Measurements from ENCODE around the gene PIK3CA.

The PIK3CA gene

GRCh38 chr3:179289295-179289694 lies 141.1 kb downstream of the PIK3CA start:
- Histone ChIP-seq H3K27me3 (ENCODE audit: insufficient read depth, low read length, poor library complexity) (no peaks in the 10 kb centered on the region), H2AFZ (ENCODE audit: low read depth, low read length) (no peak overlapping the region), H3K4me2 (ENCODE audit: insufficient read depth, low read length) (no peak overlapping the region), H3K36me3 (ENCODE audit: insufficient read depth, low read length) (no peaks in the 10 kb centered on the region), H3K4me3 (ENCODE audit: low read depth in 1 of 2, low read length in 2 of 2) (no peak overlapping the region), H3K27ac (ENCODE audit: low read length) (no peak overlapping the region), H3K79me2 (ENCODE audit: insufficient read depth, low read length) (no peaks in the 10 kb centered on the region), H3K9me3 (ENCODE audit: insufficient read depth, low read length, severe bottlenecking) (no peaks in the 10 kb centered on the region), H3K4me1 (ENCODE audit: insufficient read depth, low read length) (no peaks in the 10 kb centered on the region), H4K20me1 (ENCODE audit: insufficient read depth, low read length) (no peaks in the 10 kb centered on the region), H3K9ac (ENCODE audit: low read depth, low read length) (no peak overlapping the region)
- no peak for DNase-seq
- TF ChIP-seq CTCF (IDR thresholded peaks at IDR 0.05; ENCODE audit: borderline replicate concordance, extremely low read depth, low read length, poor library complexity, severe bottlenecking), result no peak
- TF ChIP-seq EZH2 (IDR thresholded peaks at IDR 0.05; ENCODE audit: borderline replicate concordance, low read depth, low read length, severe bottlenecking), result no peak
- ATAC-seq (ENCODE audit: insufficient read depth, low read depth), result no peak

All from DND-41 (cell line).